Fibroblast of lung (primary cell): Measurements from ENCODE around the gene C1RL.

Source experiments
- EZH2 ChIP-seq: IDR thresholded peaks from 2 replicates; pipeline ENCODE4 v1.5.1; 2012; ENCODE audit warnings: low read length, control low read depth, mild to moderate bottlenecking; ENCODE audit errors: missing control alignments
- TF ChIP-seq, protein P1 (sequence below), 2 donors: IDR thresholded peaks in 1 of 2; conservative IDR thresholded peaks in 1 of 2; 1 replicate in 1 of 2; 2 replicates in 1 of 2; pipeline ENCODE4 v1.5.1; 2011 to 2012; ENCODE audit warnings: low read length in 2 of 2, control low read depth in 1 of 2, inconsistent platforms in 1 of 2, low read depth in 1 of 2, mild to moderate bottlenecking in 1 of 2

GRCh38 chr12:7112041-7112440 is 3.0 kb upstream of the C1RL start:
- TF ChIP-seq, protein P1, sequence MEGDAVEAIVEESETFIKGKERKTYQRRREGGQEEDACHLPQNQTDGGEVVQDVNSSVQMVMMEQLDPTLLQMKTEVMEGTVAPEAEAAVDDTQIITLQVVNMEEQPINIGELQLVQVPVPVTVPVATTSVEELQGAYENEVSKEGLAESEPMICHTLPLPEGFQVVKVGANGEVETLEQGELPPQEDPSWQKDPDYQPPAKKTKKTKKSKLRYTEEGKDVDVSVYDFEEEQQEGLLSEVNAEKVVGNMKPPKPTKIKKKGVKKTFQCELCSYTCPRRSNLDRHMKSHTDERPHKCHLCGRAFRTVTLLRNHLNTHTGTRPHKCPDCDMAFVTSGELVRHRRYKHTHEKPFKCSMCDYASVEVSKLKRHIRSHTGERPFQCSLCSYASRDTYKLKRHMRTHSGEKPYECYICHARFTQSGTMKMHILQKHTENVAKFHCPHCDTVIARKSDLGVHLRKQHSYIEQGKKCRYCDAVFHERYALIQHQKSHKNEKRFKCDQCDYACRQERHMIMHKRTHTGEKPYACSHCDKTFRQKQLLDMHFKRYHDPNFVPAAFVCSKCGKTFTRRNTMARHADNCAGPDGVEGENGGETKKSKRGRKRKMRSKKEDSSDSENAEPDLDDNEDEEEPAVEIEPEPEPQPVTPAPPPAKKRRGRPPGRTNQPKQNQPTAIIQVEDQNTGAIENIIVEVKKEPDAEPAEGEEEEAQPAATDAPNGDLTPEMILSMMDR (conservative IDR thresholded peaks at IDR 0.05 in 1 of 2, IDR thresholded peaks at IDR 0.05 in 1 of 2; ENCODE audit: low read depth in 1 of 2, low read length in 2 of 2), result no peak
- no peak for TF ChIP-seq EZH2
